Measurements from ENCODE around the gene CLTA. TPM values are rescaled to one million over a fixed set of nuclear protein-coding genes. Genes with fewer than 3 reads are reported as not detected.
A peak's percentile ranks its signal among the peaks of the same experiment; 100 is the strongest.

Gene CLTA
- total RNA-seq, 1 experiment from 2014 or later: 195 TPM

- Mint-ChIP-seq H3K4me1 (peaks cover 23 to 26% of the 10 kb centered on the region in 2 experiments), H3K4me3 (peak overlapping the region; percentile 94 to 96), H3K9me3 (no peaks in the 10 kb centered on the region), H3K27ac (0 out of 7 replicates have a peak overlapping the region, but pooled peaks of 1 of the 3 experiments have one; percentile 9), H3K27me3 (ENCODE audit: low read depth) (peaks cover 7% of the 10 kb centered on the region), H3K36me3 (ENCODE audit: insufficient read depth in 1 of 3, low read depth in 3 of 3) (peaks cover 11 to 21% (median 19%) of the 10 kb centered on the region in 3 experiments; a peak in 6 of 7 replicates)
- Histone ChIP-seq H4K8ac (replicated peaks; ENCODE audit: insufficient read length, low read depth, low read length) (no peak overlapping the region), H2BK120ac (ENCODE audit: low read depth, low read length, poor library complexity, severe bottlenecking) (no peak overlapping the region), H4K20me1 (ENCODE audit: control insufficient read depth, insufficient read depth, insufficient read length) (no peaks in the 10 kb centered on the region), H3K23me2 (ENCODE audit: insufficient read length, low read depth, low read length, poor library complexity, severe bottlenecking) (peaks cover 10% of the 10 kb centered on the region), H2AFZ (ENCODE audit: low read length) (no peak overlapping the region), H2BK20ac (ENCODE audit: low read depth, low read length, poor library complexity, severe bottlenecking) (no peak overlapping the region), H2BK12ac (ENCODE audit: insufficient read length, low read depth, low read length) (no peak overlapping the region), H3K27ac (ENCODE audit: insufficient read length, low read depth, low read length) (no peak overlapping the region), H3K27me3 (ENCODE audit: insufficient read depth, low read length) (no peaks in the 10 kb centered on the region), H3K9me3 (ENCODE audit: control insufficient read depth, low read depth, low read length) (no peaks in the 10 kb centered on the region), H3K56ac (ENCODE audit: insufficient read length, low read depth, low read length) (no peak overlapping the region), H3K18ac (ENCODE audit: insufficient read length, low read depth, low read length) (no peak overlapping the region), H3K14ac (ENCODE audit: insufficient read depth, low read length) (no peak overlapping the region), H3K4me1 (ENCODE audit: insufficient read depth, low read length) (peaks cover 6% of the 10 kb centered on the region; the same call in 1 of the 2 replicates), H3K23ac (ENCODE audit: insufficient read length, low read depth, low read length) (no peak overlapping the region), H3K9ac (ENCODE audit: extremely low read depth, insufficient read length, low read length) (peak overlapping the region; percentile 48), H3K79me1 (ENCODE audit: insufficient read depth, low read depth, low read length, poor library complexity, severe bottlenecking) (peaks cover 13% of the 10 kb centered on the region), H3K79me2 (ENCODE audit: insufficient read depth, low read length) (peaks cover 37% of the 10 kb centered on the region), H2BK15ac (ENCODE audit: low read depth, low read length) (no peak overlapping the region), H3K4ac (ENCODE audit: low read depth, low read length) (no peak overlapping the region), H4K91ac (ENCODE audit: insufficient read length, low read depth, low read length) (no peak overlapping the region), H3K4me2 (ENCODE audit: insufficient read depth, insufficient read length, low read length) (peak overlapping the region; percentile 95), H3T11ph (ENCODE audit: low read length) (no peak overlapping the region), H2AK5ac (ENCODE audit: insufficient read length, low read length) (no peak overlapping the region), H2BK5ac (ENCODE audit: insufficient read length, low read length) (no peak overlapping the region), H4K5ac (ENCODE audit: insufficient read length, low read depth, low read length) (no peak overlapping the region)
- DNase-seq: no peak
- WGBS (ENCODE audit: extremely low coverage, insufficient read length, low lambda C conversion rate): no CpG with 5 or more reads among the region's 3 CpGs
- TF ChIP-seq, protein P1, sequence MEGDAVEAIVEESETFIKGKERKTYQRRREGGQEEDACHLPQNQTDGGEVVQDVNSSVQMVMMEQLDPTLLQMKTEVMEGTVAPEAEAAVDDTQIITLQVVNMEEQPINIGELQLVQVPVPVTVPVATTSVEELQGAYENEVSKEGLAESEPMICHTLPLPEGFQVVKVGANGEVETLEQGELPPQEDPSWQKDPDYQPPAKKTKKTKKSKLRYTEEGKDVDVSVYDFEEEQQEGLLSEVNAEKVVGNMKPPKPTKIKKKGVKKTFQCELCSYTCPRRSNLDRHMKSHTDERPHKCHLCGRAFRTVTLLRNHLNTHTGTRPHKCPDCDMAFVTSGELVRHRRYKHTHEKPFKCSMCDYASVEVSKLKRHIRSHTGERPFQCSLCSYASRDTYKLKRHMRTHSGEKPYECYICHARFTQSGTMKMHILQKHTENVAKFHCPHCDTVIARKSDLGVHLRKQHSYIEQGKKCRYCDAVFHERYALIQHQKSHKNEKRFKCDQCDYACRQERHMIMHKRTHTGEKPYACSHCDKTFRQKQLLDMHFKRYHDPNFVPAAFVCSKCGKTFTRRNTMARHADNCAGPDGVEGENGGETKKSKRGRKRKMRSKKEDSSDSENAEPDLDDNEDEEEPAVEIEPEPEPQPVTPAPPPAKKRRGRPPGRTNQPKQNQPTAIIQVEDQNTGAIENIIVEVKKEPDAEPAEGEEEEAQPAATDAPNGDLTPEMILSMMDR (conservative IDR thresholded peaks at IDR 0.05): no peak
These were observed 2.3 kb downstream of the CLTA start for GRCh38 chr9:36193023-36193422.

Data from H9 (cell line).